HepG2 (cell line): ENCODE measurements around the gene VAMP2. TPM values are rescaled to one million over a fixed set of nuclear protein-coding genes. Genes with fewer than 3 reads are reported as not detected.

Experiments
- AKAP8 ChIP-seq: sonication (generic); formaldehyde crosslinking; IDR thresholded peaks from 2 replicates; pipeline ENCODE4 v1.5.1; 2020; ENCODE audit warnings: mild to moderate bottlenecking, missing genetic modification reagents
- ARID4A ChIP-seq: sonication (generic); formaldehyde crosslinking; IDR thresholded peaks from 2 replicates; pipeline ENCODE4 v1.5.0; 2020; ENCODE audit warnings: mild to moderate bottlenecking, missing genetic modification reagents, borderline replicate concordance
- ATF3 ChIP-seq: sonication (generic); formaldehyde crosslinking; IDR thresholded peaks from 2 replicates; pipeline ENCODE4 v1.4.0; 2020; ENCODE audit warnings: missing genetic modification reagents
- DBP ChIP-seq: sonication (generic); formaldehyde crosslinking; IDR thresholded peaks from 2 replicates; pipeline ENCODE4 v1.4.0; 2020; ENCODE audit warnings: missing genetic modification reagents; ENCODE audit errors: not compliant biosample characterization
- HES4 ChIP-seq: sonication (generic); formaldehyde crosslinking; IDR thresholded peaks from 2 replicates; pipeline ENCODE4 v1.9.0; 2021; ENCODE audit warnings: mild to moderate bottlenecking, missing genetic modification reagents, borderline replicate concordance
- HHEX ChIP-seq: IDR thresholded peaks from 2 replicates; pipeline ENCODE4 v1.6.1; 2016; ENCODE audit warnings: control low read depth
- HNRNPK ChIP-seq: fragments of 200-400 bp; formaldehyde crosslinking; IDR thresholded peaks from 2 replicates; pipeline ENCODE4 v1.6.1; 2018; ENCODE audit warnings: low read length, low read depth, moderate library complexity, mild to moderate bottlenecking; ENCODE audit not compliant: poor library complexity, severe bottlenecking
- MAF1 ChIP-seq: sonication (generic); formaldehyde crosslinking; IDR thresholded peaks from 2 replicates; pipeline ENCODE4 v1.5.0; 2020; ENCODE audit warnings: missing genetic modification reagents, borderline replicate concordance
- MXI1 ChIP-seq: IDR thresholded peaks from 3 replicates; pipeline ENCODE4 v1.6.1; 2012; ENCODE audit warnings: low read depth, low read length, inconsistent platforms, borderline replicate concordance
- NBN ChIP-seq: fragments of 450-650 bp; conservative IDR thresholded peaks from 2 replicates; pipeline ENCODE4 v1.6.1; 2017
- PBX2 ChIP-seq: IDR thresholded peaks from 2 replicates; pipeline ENCODE4 v1.6.1; 2016; ENCODE audit warnings: control low read depth
- POGZ ChIP-seq: sonication (generic); formaldehyde crosslinking; IDR thresholded peaks from 2 replicates; pipeline ENCODE4 v1.4.0; 2020; ENCODE audit warnings: mild to moderate bottlenecking, missing genetic modification reagents
- POLR2AphosphoS2 ChIP-seq: IDR thresholded peaks from 2 replicates; pipeline ENCODE4 v1.6.1; 2011; ENCODE audit warnings: low read depth, low read length, improper control_type of control experiment
- POLR2G ChIP-seq: fragments of 200-400 bp; formaldehyde crosslinking; IDR thresholded peaks from 2 replicates; pipeline ENCODE4 v1.6.1; 2018; ENCODE audit warnings: mild to moderate bottlenecking, low read depth, low read length, moderate library complexity
- ZNF501 ChIP-seq: sonication (generic); formaldehyde crosslinking; IDR thresholded peaks from 2 replicates; pipeline ENCODE4 v1.5.1; 2020; ENCODE audit warnings: mild to moderate bottlenecking, moderate library complexity, missing genetic modification reagents
- ZNF672 ChIP-seq: sonication (generic); formaldehyde crosslinking; IDR thresholded peaks from 2 replicates; pipeline ENCODE4 v1.8.1; 2022; ENCODE audit warnings: missing genetic modification reagents
- ZNF704 ChIP-seq: sonication (generic); formaldehyde crosslinking; IDR thresholded peaks from 2 replicates; pipeline ENCODE4 v1.8.1; 2023; ENCODE audit warnings: mild to moderate bottlenecking, inconsistent platforms, moderate library complexity, missing genetic modification reagents, borderline replicate concordance
- polyA plus RNA-seq, 8 experiments: library from polyadenylated mRNA; depleted of rRNA in 3 of 8; stranded (reverse) in 7 of 8; unstranded in 1 of 8; fragments of >200 nt; fragmentation: Illumina TruSeq in 4 of 8; extraction: Trizol in 4 of 8; gene quantifications; 2 replicates each; pipeline versions ENCODE4 v1.2.1 to v1.2.3, GENCODE V29; 2011 to 2016; ENCODE audit warnings: low read depth in 4 of 8, missing spikeins in 1 of 8, mixed read lengths in 1 of 8; ENCODE audit not compliant: insufficient read depth in 1 of 8
- total RNA-seq, 5 experiments: library from RNA; depleted of rRNA; stranded (reverse); fragments of >200 nt; fragmentation: Illumina TruSeq; extraction: Trizol; gene quantifications; 2 replicates each; pipeline ENCODE4 v1.2.3, GENCODE V29; 2016; ENCODE audit warnings: low read depth in 1 of 5

Gene VAMP2
- total and polyA plus RNA-seq, 2 of the 13 experiments (the other 11 are each of a cell fraction or from before 2014, with no cell fraction given): 3.9 to 17.2 TPM

GRCh38 chr17:8162233-8162996 is at the start of gene VAMP2 (continued):
- TF ChIP-seq ARID4A (CRISPR knock-in tag) (peak; percentile 60), POLR2AphosphoS2 (no peak), NBN (no peak), ZNF501 (CRISPR knock-in tag) (peak; percentile 29; the same call in 1 of the 2 replicates), HNRNPK (no peak), MXI1 (peak; percentile 41; the same call in 1 of the 3 replicates), ZNF672 (CRISPR knock-in tag) (no peak), AKAP8 (CRISPR knock-in tag) (peak; percentile 49; the same call in 1 of the 2 replicates), DBP (CRISPR knock-in tag) (no peak), MAF1 (CRISPR knock-in tag) (no peak), HHEX (CRISPR knock-in tag) (no peak), HES4 (CRISPR knock-in tag) (peak; percentile 89), POGZ (CRISPR knock-in tag) (no peak), POLR2G (peak; percentile 58), ZNF704 (CRISPR knock-in tag) (no peak), ATF3 (CRISPR knock-in tag) (0 out of 2 replicates have a peak, but pooled peaks have one; percentile 23), PBX2 (CRISPR knock-in tag) (no peak)
